GM12892 (cell line): ENCODE results near the gene VASP.

Experiments
- POLR2A ChIP-seq: IDR thresholded peaks from 2 replicates; pipeline ENCODE4 v1.6.1; 2011; ENCODE audit warnings: low read depth, low read length, control low read depth
- POLR2AphosphoS5 ChIP-seq: IDR thresholded peaks from 2 replicates; pipeline ENCODE4 v1.6.1; 2011; ENCODE audit warnings: low read depth, low read length, control low read depth

DNA sequence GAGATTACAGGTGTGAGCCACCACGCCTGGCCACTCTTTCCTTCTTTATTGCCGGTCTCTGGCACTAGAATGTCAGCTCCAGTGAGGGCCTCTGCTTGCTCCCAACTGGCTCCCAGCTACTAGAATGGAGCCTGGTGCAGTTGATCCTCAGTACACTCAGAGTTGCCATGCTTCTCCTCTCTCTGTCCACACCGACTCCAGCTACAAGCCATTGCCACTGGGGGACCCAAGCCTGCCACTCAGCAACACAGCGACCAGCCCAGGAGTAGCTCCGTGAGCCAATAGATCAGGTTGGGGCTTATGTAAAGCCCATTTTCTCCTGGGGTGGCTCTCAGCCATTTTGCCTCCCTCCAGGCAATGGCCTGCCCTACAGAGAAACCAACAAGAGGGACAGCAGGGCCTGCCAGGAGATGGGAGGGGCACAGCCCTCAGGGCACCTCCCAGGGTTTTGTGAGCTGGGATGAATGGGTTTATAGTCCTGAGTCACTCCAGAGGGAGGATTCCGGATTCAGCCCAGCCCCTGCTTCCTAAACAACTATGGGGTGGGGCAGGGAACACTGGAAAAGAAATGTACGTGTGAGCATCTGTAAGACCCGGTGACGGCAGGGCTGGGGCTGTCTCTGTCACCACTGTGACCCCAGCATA lies 40.8 kb downstream of the VASP start:
- no peak for TF ChIP-seq POLR2AphosphoS5
- no peak for TF ChIP-seq POLR2A
